Stimulated activated CD4-positive, alpha-beta T cell treated with anti-CD3 and anti-CD28 coated beads, Interleukin-4, amount 100 ng/mL, for 4 hours (primary cell): ENCODE data around the gene JAK3.

Experiments used
- DNase-seq, 2 experiments: peaks; one replicate each; pipeline ENCODE4 v3.0.0-alpha.2; 2020

Gene JAK3

GRCh38 chr19:17865364-17866311 lies 17.9 kb upstream of the JAK3 start:
- no peak for DNase-seq

GRCh38 chr19:17863520-17864182 lies 15.9 kb upstream of the JAK3 start:
- no peak for DNase-seq

- DNase-seq, result no peak
Observed at GRCh38 chr19:17862711-17863519, 15.1 kb upstream of the JAK3 start.

- DNase-seq, result no peak
Observed at GRCh38 chr19:17861542-17862402, 14.0 kb upstream of the JAK3 start.

DNA sequence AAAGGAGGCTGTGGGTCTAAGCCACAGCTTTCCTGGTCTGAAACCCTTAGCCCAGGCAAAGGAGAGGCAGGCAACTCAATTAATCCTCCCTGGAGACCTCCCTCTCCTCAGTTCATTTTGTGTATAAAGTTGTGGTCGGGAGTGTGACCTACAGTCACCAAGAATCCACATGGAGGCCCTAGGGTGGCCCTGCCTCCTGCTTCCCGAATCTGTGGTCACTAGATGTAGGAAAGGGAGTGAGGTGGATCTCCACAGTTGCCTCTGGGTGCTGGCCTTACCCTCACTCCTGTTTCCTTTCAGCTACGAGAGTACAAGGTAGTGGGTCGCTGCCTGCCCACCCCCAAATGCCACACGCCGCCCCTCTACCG lies 13.2 kb upstream of the JAK3 start:
- no peak for DNase-seq

DNA sequence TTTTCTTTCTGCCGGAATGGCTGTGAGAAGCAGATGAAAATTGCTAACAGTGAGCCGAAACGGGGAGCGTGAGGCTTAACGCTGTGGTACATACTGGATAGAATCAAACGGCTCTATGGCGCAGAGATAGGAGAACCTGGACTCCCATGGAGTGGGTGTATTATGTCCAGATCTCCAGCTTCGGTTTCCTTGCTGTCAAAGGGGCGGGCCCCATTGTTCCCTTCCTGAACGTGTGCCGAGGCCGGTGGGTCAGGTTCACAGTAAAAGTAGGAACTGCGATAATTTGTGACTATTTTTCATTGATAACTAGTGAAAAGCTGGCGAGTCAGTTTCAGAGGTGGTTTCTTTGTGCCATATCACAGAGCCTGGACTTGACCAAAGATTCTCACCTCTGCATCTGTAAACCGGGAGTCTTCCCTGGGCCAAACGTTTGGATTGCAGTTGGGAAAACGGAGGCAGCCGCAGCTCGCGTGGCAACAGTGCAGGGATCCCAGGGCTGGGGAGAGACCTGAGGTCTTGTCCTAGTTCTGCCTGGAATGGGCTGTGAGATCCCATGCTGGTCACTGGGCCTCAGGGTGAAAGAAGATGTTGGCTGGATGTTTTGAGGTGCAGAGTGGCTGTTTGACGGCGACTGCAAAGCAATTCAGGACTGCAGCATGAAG lies 12.7 kb upstream of the JAK3 start:
- no peak for DNase-seq

DNA sequence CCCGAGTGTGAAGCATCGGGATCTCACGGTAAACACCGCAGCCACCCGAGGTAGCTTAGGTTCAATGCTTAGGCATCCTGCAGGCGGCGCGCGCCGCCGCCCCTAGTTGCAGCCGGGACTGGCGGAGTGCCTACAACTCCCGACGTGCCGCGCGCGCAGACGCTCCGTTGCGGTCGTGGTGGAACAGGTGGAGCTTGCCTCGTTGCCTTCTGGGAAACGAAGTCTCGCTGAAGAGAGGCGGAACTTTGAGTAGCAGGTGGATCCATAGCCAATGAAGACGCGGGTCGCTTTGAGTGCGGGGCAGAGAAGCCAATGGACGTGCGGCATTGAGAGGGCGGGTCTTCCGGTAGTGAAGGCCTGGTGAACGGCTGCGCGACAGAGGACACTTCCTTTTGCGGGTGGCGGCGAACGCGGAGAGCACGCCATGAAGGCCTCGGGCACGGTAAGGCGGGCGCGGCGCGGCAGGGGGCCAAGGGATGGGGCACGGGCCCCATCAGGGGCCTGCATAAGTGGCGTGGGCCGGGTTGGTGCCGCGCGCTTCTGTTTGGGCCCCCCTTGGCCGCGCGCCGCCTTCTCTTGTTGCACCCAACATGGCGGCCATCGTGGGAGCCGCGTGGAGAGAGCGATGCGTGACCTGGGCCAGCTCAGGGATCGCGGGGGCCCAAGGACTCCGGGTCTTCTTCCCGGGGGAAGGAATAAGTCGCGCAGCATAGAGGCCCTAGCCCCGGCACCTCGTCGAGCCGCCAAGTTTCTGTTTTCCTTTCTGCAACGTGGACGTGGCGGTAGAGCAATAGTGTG lies 11.9 kb upstream of the JAK3 start, which contains the start of gene RPL18A:
Gene RPL18A, plus strand, starts transcription at position 378 of the 798 bp plus-strand sequence. Its CDS starts 47 bp downstream, at position 425.
- peak; percentile 97 to 100 for DNase-seq

DNA sequence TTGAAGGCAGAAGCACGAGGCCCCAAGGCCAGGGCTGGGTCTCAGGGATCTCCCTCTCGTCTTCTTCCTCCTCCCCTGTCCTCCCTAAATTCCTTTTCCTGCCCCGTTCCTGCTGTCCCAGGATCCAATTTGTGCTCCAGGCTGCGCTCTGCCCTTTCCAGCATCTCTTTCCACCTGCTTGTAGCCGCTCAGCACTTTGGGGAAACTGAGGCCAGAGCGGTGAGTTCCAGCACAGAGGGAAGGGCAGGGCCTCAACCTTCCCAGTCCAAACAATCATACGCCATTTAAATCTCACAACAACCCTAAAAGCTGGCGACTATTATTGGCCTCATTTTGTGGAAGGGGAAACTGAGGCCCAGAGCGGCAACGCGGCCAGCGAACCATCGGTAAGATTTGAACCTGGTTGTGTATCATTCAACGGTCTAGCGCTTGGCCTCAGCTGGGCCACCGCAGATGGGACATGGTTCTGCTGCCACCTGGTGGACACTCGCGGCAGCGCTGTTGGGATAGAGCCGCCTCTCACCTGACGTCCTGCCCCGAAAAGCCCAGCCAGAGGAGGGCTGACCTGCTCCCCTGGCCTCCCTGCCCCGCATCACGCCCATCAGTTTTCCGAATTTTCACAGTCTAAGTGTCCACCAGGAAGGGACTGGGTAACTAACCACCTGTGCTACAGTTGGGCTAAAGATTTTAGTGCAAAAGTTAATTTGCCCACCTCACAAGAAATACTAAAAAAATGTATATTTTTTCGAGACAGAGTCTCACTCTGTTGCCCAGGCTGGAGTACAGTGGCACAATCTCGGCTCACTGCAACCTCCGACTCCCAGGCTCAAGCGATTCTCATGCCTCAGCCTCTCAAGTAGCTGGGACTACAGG lies 7.7 kb upstream of the JAK3 start:
- DNase-seq, result peak; percentile 82 to 95

DNA sequence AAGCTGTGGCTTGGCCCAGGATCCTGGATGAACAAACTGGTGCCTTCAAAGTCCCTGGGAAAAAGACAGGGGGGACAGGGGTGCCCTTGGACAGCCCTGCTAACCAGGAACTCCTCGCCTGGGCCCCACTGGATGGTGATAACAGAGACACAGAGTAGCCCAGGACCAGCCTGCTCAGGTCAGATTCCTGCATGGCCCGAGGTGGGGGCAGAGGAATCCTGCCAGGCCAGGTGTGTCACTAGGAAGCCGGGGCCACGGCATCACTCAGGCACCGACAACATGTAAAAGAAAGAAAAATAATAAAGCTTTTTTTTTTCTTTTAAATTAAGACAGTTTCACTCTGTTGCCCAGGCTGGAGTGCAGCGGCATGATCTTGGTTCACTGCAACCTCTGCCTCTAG lies 6.3 kb upstream of the JAK3 start:
- DNase-seq, result no peak

GRCh38 chr19:17848595-17849292 lies 962 bp upstream of the JAK3 start:
- no peak for DNase-seq

GRCh38 chr19:17846146-17846545 lies 1.6 kb downstream of the JAK3 start:
- peak in 1 of 2 experiments; percentile 30 for DNase-seq

DNA sequence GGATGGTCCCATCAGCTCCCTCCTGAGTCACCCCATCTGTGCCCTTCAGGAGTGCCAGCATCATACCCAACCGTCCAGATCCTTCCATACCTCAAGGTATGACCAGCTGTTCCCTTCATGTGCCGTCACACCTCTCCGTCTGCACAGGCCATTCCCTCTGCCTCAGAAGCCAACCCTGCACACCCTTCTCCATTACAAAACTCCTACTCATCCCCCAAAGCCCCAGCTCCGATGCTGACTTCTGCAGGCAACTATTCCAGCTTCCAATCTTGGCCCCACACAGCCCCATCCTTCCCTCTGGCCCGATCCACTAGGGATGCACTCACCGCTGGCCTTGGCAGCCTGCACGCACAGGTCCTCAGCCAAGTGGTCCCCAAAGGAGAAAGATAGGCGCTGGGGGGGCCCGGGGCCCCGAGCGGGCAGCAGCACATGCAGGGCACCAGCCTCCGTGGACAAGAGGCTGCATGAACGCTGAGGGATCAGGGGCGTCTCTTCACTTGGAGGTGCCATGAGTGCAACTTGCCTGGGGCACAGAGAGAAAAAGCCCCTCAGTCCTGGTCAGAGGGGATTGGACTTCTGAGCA lies 3.8 kb downstream of the JAK3 start:
- DNase-seq, result no peak

- DNase-seq, result no peak
Observed at GRCh38 chr19:17843292-17843827, 4.4 kb downstream of the JAK3 start.

DNA sequence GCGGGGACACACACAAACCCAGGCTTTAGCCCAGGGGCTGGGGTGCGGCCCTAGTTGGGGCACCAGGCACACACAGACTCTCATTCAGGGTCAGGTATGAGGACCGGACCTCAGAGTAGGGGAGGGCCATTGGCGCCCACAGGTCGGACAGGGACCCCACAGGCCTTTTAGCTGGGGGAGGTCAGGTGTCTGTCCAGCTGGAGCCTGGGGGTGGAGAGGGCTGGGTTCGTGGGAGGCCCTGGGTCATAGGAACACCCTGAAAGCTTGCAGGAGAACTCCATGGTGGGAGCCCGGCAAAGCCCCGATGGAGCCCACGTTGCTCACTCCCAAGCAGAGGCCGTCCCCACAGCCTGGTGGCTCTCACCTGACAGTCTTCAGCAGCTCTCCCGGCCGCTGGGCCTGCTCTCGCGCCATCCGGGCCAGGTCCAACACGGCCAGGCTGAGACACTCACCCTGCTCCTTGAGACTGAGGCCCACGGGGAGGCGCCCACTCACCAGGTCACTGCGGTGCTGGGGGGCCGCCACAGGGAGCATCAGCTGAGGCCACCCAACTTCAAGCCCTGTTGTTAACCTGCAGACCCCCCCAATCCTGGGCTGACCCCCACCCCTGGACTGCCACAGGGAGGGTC lies 5.0 kb downstream of the JAK3 start:
- no peak for DNase-seq

GRCh38 chr19:17841810-17842662 lies 5.7 kb downstream of the JAK3 start:
- peak; percentile 57 to 59 for DNase-seq

- DNase-seq, result no peak
Observed at GRCh38 chr19:17841371-17841809, 6.4 kb downstream of the JAK3 start.

DNA sequence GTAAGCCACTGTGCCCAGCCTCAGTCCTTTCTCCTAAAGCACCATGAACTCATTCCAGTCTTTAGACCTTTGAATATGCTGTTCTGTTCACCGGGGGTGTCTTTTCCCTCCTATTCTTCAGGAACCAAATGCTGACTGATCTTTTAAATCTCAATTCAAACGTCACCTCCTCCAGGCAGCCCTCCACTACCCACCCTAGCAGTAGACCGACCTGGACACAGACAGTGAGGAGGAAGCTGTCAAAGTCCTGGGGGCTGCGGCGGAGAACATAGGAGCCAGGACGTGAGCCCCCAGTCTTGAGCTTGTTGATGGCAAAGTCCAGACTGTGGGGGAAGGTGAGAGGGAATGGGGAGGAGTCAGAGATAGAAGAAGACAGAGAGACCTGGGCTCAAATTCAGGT lies 7.8 kb downstream of the JAK3 start:
- no peak for DNase-seq
